HS-27A (cell line): ENCODE data around the gene ANKMY1.

Experiments
- DNase-seq: peaks from one replicate; pipeline ENCODE4 v3.0.0-alpha.2; 2012; ENCODE audit warnings: low read depth, missing footprints

The ANKMY1 gene

DNA sequence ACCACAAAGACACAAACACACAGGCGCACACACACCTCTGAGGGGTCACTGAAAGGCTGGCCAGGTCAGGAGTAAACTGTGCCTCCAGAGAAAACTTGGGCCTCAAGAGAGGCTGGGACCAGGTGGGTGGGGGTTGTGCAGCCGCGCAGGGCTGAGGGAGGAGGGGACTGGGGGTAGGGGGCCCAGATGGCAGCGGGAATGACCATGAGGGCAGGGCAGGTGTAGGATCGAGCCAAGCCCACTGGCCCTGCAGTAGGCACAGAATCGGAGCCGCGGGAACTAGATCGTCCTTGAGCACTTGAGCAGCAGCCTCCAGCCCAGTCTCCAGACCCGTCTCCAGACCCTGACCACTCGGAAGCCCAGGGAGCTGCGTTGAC is 36.8 kb downstream of the ANKMY1 start:
- DNase-seq: no peak

DNA sequence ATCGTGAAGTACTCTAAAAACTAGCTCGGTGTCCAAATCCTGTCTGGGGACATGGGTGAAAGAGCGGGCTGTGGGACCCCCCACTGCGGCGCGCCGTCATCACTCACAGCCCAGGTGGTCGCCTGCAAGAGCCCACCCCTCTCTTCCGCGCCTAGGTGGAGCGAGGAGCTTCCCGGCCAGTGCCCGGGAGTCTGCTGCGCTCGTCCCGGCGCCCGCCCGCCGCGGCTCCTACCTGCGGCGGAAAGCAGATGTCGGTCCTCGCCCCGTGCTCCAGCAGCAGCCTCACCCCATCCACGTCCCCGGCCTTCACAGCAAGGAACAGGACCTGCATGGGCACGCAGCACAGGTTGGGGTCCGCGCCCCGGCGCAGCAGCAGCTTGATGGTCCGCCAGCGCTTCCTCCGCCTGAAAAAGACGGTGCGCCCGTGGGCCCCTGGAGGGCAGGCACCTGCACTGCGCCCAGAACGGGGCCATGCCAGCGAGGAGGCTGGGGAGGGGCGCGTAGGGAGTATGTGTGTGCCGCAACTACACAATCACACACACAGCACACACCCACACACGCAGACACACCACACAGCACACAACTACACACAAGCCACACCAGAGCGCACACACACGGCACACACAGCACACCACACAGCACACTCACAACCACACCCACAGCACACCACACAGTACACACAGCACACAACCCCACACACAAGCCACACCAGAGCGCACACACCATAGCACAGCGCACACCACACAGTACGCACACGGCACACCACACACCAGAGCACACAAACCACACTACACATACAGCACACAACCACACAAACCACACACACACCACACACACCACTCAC is 37.4 kb downstream of the ANKMY1 start:
- DNase-seq: no peak

DNA sequence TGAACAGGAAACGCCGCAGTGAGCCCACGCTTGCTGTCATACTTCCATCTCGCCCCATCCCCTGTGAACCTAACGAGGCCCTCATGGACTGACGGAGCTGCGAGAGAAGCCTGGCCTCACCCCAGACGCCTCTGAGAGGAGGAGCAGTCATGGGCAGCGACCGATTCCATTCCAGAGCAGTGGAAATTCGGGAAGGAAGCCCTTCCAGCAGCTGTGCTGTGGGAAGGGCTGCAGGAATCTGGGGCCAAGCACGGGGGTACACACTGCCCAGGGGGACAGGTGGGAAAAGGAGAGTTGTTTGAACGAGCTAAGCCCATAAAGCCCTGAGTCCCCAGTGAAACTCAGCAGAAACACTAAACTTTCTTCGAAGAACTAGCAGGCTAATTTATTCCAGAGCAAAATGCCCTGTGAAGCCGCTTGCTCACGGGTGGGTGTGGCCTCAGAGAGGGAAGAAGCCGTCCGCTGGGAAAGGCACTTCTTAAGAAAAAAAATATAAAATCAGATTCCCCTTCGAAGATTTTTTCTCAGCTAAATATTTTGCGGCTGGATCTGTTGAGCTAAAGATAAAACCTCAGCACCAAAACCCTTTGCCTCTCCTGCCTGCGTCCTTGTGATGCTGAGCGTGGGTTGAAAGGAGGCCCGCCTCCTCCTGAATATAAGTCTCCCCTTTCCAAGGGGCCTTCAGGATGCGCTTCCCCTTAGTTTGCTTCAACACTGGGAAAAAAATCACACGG is 38.2 kb downstream of the ANKMY1 start:
- DNase-seq: no peak

DNA sequence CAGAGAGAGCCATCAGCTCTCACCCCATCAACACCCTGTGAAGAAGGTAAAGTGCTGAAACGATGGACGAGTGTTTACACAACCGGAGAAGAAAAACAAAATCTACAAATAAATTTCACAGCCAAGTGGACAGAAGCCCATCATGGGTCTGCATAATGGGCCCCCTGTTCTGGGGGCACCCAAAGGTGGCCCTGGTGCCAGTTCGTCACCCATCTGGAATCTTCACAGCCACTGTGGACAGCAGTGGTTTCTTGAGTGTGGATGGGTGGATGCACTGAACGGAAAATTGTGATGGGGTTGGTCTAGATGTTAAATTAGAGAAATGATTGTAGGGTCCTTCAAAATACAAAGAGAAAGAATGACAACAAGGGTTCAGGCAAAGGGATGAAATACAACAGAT is 38.8 kb downstream of the ANKMY1 start:
- DNase-seq: no peak

GRCh38 chr2:240517342-240517741 is 40.4 kb downstream of the ANKMY1 start:
- DNase-seq: no peak

DNA sequence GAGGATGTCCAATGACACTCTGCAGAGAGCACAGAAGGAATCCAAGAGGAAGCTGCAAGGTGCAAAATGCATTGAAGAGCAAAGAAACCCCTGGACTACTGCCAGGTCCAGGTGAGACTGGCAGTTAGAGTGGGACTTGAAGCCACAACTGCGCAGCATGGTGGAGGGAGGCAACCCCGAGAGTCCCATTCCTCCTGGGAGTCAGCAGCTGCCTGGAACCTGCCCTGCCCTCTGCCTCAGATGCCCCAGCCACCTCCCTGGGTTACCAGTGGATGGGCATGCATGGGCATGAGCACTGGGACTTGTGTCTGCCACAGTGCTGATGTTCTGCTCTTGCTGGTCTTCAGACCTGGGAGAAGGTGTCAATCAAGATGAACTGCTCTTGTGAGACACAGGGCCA is 43.2 kb downstream of the ANKMY1 start:
- DNase-seq: no peak

DNA sequence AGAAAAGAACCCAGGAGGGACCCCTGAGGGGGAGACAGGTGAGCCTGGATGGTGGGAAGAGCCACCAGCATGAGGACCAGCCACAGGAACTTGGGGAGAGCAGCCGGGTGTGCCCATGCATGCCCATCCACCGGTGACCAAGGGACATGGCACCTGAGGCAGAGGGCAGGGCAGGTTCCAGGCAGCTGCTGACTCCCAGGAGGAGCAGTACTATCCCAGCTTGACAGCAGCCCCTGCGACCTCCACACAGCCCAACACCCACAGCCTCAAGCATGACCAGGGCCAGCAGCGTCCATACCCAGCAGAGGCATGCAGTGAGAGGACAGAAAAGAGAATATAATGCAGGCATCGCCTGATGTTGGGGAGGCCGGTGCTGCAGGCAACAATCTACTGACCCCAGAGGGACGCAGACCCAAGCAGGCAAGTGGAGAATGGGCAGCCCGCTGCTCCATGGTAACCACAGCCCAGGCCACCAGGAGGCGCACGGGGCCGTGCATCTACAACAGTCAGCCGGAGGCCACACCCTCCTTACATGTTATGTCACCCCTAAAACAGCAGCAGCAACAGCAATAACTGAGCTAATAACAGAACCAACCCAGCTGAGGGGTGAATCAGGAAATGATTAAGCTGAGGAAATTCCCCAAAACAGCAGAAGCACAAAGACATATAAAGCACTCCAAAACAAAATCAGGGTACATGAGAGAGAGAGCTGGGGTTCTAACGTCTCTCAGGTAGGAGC is 44.1 kb downstream of the ANKMY1 start:
- peak; percentile 12 for DNase-seq

- DNase-seq: no peak
Observed at GRCh38 chr2:240512666-240513535, 44.9 kb downstream of the ANKMY1 start.

- no peak for DNase-seq
Observed at GRCh38 chr2:240512109-240512485, 45.7 kb downstream of the ANKMY1 start.

- no peak for DNase-seq
Observed at GRCh38 chr2:240511351-240512108, 46.3 kb downstream of the ANKMY1 start.

DNA sequence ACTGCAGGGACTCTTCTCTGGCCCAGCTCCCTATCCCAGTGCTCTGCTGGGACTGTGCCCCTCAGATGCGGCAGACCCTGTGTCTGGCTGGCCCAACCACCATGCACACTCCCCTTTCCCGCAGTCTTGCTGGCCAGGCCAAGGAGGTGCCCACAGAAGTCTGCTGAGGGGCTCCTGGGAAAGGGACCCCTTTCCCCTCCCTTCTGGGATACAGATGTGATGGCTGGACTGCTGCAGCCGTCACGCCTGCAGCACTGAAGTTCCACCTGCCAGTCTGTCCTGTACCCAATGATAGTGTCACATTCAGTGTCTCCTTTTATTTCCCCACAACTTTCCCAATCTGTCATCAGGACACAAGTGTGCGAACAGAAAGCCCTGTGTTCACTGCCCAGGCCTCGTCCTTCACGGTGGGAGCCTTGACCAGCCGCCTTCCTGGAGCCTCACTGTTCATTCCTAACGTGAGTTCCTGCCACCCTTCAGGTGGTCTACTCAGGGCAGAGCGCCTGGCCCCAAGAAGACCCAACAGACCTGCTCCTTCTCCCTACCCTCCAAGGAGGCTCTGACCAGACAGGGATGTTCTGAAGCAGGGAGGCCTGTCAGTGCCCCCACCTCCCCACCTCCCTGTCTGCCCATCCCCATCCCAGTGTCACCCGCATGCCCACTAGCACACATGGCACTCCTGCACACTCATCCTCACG is 47.1 kb downstream of the ANKMY1 start:
- no peak for DNase-seq

- no peak for DNase-seq
Observed at GRCh38 chr2:240509667-240510512, 47.9 kb downstream of the ANKMY1 start.

GRCh38 chr2:240508832-240509545 is 48.8 kb downstream of the ANKMY1 start:
- DNase-seq: no peak

DNA sequence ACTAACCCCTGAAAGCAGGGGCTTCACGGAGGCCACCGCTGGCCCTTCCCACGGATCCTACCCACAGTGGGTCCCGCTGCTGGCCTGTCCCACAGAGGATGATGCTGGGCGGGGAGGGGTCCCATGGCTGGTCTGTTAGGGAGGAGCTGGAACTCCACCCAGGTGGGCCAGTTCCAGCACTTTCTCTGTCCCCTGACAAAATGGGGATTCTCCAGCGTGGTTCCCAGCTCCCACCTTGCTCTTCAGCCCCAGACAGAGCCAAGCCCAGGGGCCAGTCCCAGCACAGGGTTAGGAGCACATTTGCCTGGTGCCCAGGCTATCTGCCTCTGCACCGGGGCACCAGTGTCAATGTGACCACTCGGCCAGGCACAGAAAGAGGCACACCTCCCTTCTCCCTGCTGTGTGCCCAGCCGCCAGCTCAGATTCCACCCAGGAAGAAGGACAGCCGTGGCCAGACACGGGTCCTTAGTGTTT is 50.0 kb downstream of the ANKMY1 start:
- DNase-seq: no peak

- DNase-seq: no peak
Observed at GRCh38 chr2:240507060-240507777, 50.6 kb downstream of the ANKMY1 start.

- no peak for DNase-seq
Observed at GRCh38 chr2:240506406-240507059, 51.3 kb downstream of the ANKMY1 start.

GRCh38 chr2:240505910-240506309 is 51.9 kb downstream of the ANKMY1 start:
- no peak for DNase-seq
